RPMI7951 (cell line): ENCODE results near the gene ADD2. TPM values are rescaled to one million over a fixed set of nuclear protein-coding genes. Genes with fewer than 3 reads are reported as not detected.

Experiments used
- DNase-seq: peaks from one replicate; pipeline ENCODE4 v3.0.0-alpha.2; 2012; ENCODE audit warnings: low read depth
- total RNA-seq: library from RNA; depleted of rRNA; stranded (reverse); fragments of >200 nt; shearing (Covaris generic); gene quantifications from 2 replicates; pipeline ENCODE4 v1.2.3, GENCODE V29; 2014

The ADD2 gene
- total RNA-seq, 1 experiment from 2014 or later = not detected

DNA sequence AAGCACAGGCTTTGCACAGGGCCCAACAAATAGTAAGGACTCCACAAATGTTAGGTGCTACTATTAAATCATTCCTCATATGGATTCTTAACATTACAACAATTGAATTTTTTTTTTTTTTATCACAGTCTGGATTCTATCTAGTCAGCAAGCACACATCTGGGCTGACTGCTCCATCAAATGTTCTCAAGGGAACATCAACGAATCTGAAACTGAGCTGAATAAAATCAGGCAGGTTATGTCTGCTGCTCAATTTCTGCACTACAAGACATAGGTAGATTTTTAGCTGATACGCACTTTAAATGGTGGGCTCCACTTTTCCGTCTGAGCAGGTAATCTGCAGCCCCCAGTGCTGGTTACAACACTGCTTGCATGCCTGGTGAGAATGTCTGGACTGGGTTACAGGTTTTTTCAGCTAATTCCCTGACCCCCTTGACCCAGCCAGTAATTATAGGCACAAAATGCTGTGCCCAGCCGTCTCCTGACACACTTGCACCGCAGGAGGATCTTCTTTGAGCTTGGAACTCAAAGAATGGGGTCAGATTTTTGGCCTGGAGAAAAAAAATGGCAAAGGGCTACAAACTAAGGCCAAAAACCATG lies 44.6 kb downstream of the ADD2 start:
- no peak for DNase-seq

GRCh38 chr2:70720124-70720523 lies 47.9 kb downstream of the ADD2 start:
- no peak for DNase-seq

GRCh38 chr2:70719231-70719630 lies 48.8 kb downstream of the ADD2 start:
- no peak for DNase-seq

GRCh38 chr2:70718736-70719135 lies 49.3 kb downstream of the ADD2 start:
- DNase-seq = no peak

DNA sequence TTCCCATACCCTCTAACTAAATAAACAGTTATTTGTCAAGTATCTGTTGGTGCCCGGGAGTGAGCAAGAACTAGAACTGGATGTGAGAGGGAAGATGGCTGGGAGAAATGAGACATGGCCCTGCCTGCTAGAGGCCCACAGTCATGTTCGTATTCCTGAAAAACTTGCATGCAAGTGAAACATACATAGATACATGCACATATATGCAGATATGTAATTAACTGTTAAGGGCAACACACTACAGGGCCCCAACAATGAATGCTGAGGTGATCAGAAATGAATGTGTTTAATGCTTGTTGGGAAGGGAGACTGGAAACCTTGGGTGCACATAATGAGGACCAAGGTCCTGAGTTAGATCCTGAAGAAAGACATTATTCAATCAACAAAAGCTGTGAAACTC lies 49.8 kb downstream of the ADD2 start:
- no peak for DNase-seq

GRCh38 chr2:70717431-70718038 lies 50.5 kb downstream of the ADD2 start:
- no peak for DNase-seq

- DNase-seq = no peak
These were observed 51.0 kb downstream of the ADD2 start for GRCh38 chr2:70716951-70717350.

GRCh38 chr2:70716131-70716743 lies 51.8 kb downstream of the ADD2 start:
- DNase-seq = no peak

DNA sequence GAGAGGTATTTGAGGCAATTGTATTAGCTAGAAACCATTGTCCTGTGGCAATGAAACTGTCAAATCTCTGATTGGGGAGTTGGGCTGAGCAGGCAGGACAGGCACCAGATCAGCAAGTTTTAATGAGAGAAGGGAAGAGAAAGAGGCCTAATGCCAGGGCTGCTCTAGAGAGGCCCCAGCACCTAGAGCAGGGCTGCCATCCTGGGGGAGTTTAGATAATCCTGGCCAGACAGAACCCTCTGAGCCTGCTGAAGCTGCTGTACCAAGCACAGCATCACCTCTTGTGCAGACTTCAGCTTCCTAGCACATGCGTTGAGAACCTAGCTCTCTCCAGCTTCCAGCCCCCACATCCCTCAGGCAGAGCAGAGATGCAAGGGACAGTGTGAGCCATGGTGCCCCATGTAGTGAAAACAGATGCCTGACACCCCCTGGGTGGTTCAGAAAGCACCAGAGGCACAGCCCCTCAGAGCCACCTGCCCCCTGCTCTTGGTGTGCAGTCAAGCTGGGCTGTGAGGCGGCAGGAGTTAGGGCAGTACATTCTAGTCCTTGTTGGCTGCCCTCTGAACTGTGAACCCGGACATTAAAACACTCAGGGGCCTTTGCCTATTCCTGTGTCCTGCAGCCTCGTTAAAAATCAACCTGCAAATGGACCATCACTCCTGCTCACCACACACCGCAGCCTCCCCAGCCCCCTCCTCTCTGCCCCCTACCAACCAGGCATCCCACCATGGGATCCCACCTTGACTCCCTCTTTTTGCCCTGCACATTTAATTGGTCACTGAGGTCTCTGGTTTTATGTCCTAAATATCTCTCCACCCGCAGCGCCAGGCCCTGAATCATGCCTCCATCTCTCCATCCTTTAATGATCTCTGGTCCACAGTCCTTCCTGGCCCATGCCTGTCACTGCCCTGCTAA lies 52.7 kb downstream of the ADD2 start:
- DNase-seq = no peak

GRCh38 chr2:70714141-70714905 lies 53.7 kb downstream of the ADD2 start:
- DNase-seq = no peak

DNA sequence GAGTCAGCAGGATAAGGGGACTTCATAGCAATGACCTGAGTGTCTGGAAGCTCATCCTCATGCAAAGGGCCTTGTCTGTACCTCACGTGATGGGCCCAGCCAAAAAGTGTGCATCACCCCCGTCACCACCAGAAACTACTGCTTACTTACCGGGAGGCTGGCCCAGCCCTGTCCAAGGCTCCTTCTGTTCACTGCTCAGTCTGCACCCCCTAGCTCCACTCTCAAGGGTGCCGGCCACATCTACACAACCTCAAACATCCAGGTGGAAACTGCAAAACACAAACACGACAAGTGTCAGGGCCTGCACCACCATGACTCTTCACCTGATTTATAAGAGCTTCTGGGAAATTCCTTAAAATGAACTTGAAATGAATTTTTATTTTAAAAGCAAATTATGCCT lies 55.1 kb downstream of the ADD2 start:
- no peak for DNase-seq

DNA sequence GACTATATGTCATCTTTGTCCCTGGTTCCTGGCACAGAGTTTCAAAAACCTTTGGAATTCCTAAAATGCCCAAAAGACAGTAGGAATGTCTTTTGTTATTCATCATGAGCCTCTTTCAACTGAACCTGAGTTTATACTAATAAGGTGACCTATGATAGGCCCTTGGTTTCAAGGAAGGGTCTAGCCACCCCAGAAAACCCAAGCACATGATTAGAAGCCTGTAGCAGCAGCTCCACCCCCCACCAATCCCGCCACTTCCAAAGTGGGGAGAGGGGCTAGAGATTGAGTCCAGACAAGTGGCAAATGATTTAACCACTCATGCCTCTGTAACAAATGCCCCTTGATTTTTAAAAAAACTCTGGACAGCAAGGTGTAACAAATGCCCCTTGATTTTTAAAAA lies 56.8 kb downstream of the ADD2 start:
- DNase-seq = no peak

DNA sequence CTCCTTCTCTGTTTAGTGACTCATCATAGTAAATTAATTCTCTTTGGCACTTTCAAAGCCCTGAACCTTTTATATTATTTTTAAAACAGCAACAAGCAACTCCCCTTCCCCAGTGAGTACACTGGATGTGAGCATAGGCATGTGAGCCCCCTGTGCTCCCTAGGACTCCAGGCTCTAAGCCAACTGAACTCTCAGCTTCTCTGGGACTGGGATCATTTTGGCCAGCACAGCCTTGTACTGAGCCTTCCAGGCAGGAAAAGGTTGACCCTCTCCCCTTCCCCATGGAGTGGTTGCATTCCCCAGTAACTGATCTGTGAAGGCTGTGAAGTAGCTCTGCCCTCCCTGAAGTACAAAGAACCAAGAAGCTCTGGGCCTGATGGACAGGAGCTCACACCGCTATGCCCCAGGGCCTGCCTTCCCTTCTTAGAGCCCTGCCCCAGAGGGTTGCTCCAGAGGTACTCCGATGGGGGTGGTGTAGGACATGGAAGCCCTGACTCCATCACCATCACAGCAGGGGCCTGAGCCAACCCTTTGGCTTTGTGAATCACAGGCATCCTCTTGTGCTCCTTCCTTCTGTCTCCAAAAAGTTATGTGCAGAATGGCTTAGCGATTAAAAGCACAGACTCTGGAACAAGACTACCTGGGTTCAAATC lies 57.8 kb downstream of the ADD2 start:
- no peak for DNase-seq

- DNase-seq = no peak
These were observed 58.5 kb downstream of the ADD2 start for GRCh38 chr2:70709275-70710037.

- no peak for DNase-seq
These were observed 59.4 kb downstream of the ADD2 start for GRCh38 chr2:70708376-70709199.

- DNase-seq = no peak
These were observed 60.3 kb downstream of the ADD2 start for GRCh38 chr2:70707706-70708105.

DNA sequence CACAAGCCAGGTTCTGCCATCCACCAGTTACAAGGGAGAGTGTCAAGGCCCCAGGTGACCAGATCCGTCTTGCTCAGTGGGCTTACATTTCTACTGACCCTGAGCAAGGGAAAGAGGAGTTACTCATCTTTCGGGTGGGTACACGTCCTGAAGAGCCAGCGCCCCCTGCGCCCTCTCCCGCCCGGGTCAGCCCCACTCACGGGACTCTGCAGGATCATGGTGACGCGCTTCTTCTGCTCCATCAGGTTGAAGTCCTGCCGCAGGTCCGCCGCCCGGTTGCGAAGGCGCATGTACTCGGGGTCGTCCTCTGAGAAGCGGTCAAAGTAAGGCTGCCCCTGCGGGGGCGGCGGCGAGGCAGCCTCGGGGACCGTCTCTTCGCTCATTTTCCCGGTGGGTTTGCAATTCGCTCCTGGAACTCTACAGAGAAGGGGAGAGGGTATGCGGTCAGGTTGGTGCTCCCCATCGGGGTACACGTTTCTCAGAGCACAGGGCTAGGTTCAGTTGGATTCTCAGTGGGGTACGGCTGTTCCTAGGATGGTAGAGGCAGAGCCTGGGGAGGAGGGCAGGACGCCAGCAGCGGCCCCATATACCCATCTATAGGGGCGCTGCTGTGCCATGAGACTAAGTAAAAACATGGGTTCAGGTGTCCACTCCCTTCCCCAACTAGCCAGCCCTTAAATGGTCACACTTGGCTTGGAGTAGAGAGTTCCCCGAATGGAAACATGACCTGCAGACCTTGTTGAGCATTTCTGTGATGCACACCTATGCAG lies 61.8 kb downstream of the ADD2 start:
- no peak for DNase-seq

DNA sequence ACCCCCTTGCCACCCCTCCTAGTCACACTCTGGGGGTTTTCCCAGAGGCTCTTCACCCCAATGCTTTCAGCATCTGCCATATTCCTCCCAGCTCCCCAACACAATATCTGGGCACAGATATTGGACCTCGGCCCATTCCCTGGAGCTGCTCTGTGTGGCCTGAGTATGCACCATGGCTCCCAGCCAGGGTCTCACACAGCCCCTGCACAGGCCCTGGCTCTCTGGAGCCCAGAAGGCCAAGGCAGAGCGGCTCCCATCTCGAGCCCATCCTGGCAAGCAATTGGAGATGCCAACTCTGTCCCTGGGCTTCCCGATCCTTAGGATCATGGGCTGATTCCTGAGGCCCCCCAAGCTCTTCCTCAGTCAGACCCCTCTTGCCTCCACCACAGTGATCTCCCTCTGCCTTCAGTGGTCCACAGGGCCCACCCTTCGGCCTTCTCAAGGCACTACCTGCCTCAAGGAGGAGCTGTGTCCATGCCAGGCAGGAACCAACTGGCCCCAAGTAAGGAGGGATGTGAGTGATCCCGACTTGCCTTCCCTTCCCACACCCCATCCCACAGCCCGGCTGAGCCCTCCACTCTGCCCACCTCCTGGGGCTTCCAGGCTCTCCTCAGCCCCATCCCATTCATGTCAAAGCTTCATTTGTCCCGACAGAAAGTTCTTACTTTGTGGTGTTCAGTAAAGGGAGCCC lies 62.7 kb downstream of the ADD2 start:
- no peak for DNase-seq
